Measurements from ENCODE around the gene PWP1.
"Not testable (repeated sequence)": the region's sequence is repeated elsewhere in the genome, so short reads cannot be mapped to it uniquely, and the experiment has no call there.

PWP1 gene

GRCh38 chr12:107666009-107666408 is 19.6 kb upstream of the PWP1 start:
- no peak for DNase-seq (ENCODE audit: low read depth)

DNA sequence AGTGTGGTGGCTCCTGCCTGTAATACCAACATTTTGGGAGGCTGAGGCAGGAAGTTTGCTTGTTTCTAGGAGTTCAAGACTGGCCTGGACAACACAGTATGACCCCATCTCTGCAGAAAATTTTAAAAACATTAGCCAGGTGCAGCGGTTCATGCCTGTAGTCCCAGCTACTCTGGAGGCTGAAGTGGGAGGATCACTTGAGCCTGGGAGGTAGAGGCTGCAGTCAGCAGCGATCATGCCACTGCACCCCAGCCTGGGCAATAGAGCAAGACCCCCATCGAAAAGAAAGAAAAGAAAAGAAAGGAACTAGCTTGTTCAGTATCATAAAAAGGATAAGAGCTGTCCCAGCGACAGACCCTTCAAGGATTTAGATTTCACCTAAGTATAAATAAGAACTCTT is 18.1 kb upstream of the PWP1 start:
- H3K4me3 ChIP-seq (ENCODE audit: low read depth, low read length), result no peak overlapping the region
- DNase-seq (ENCODE audit: low read depth), result no peak

More at GRCh38 chr12:107666009-107666408, 19.6 kb upstream of the PWP1 start:
- H3K4me3 ChIP-seq (ENCODE audit: low read depth, low read length), result no peak overlapping the region

DNA sequence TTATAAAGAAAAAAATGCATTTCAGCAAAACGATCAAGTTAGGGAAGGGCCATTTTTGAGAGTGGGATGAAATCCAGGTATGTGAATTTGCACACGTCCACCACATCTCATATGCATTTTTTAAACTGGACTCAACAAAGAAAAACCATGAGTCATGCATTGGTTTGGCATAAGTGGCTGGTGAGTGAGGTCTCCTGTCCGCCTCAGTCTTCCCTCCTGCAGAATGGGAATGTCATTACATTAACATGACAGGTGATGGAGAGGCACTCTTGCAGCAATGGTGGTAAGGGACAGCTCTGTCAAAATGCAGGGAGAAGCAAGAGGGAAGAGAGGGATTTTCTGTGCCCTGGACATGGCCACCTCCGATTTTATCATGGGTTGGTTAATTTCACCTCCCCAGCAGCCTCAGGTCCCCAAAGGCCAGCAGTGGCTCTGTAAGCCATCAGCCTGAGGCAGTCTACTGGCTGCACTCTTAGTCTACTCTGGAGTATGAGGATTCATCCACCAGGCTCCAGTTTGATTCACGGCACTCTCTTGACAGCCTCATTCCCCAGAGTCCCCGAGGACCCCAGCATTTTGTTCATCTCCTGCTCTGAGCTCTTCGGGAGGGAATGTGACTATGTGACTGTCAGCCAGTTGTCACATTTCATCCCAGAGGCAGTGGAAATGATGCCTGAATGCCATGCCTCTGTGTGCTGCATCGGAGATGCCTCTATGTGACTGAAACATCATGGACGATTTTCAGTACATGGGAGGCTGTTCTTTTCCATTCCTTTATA is 17.1 kb upstream of the PWP1 start:
- DNase-seq (ENCODE audit: low read depth), result no peak
- H3K4me3 ChIP-seq (ENCODE audit: low read depth, low read length), result no peak overlapping the region

DNA sequence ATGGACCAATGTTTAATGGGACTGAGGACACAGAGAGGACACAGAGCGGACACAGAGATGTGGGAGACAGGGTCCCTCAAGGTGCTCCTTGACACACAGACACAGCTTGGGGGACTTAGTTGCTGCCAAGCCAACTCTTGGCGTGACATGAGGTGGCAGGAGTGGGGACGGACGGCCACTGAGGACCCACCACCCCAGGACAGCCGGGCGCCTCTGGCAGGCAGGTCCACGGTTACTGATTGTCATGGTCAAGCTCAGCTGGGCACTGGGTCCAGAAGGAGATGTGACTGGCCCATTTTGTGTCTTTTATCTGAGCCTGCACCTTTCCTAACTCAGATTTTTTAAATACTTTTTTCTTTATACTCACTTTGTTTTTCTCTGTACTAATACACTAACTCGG is 15.7 kb upstream of the PWP1 start:
- H3K4me3 ChIP-seq (ENCODE audit: low read depth, low read length), result no peak overlapping the region

GRCh38 chr12:107670999-107671643 is 14.5 kb upstream of the PWP1 start:
- no peak overlapping the region for H3K4me3 ChIP-seq (ENCODE audit: low read depth, low read length)
- DNase-seq (ENCODE audit: low read depth), result no peak

More for the DNA sequence above, 15.7 kb upstream of the PWP1 start:
- DNase-seq (ENCODE audit: low read depth), result no peak

- H3K4me3 ChIP-seq (ENCODE audit: low read depth, low read length), result no peak overlapping the region
- no peak for DNase-seq (ENCODE audit: low read depth)
Measured at GRCh38 chr12:107677671-107678070, 7.9 kb upstream of the PWP1 start.

DNA sequence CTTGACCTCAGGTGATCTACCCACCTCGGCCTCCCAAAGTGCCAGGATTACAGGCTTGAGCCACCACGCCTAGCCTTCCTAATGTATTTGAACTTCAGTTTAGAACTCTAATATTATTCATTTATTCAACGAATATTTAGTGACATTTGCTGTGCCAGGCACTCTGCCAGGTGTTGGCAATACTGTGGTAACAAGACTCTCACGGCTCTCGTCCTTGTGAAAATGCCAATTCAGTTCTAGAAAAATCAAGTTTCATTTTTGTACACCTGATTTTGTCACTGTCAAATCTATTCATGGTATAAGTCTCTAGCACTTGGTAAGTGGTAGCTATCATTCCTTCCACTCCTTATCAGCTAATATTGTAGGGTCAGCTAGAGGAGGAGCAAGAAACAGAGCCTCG is 6.3 kb upstream of the PWP1 start:
- no peak for DNase-seq (ENCODE audit: low read depth)
- H3K4me3 ChIP-seq (ENCODE audit: low read depth, low read length), result no peak overlapping the region

GRCh38 chr12:107681455-107681835 is 4.2 kb upstream of the PWP1 start:
- H3K4me3 ChIP-seq (ENCODE audit: low read depth, low read length), result no peak overlapping the region
- DNase-seq (ENCODE audit: low read depth), result no peak

DNA sequence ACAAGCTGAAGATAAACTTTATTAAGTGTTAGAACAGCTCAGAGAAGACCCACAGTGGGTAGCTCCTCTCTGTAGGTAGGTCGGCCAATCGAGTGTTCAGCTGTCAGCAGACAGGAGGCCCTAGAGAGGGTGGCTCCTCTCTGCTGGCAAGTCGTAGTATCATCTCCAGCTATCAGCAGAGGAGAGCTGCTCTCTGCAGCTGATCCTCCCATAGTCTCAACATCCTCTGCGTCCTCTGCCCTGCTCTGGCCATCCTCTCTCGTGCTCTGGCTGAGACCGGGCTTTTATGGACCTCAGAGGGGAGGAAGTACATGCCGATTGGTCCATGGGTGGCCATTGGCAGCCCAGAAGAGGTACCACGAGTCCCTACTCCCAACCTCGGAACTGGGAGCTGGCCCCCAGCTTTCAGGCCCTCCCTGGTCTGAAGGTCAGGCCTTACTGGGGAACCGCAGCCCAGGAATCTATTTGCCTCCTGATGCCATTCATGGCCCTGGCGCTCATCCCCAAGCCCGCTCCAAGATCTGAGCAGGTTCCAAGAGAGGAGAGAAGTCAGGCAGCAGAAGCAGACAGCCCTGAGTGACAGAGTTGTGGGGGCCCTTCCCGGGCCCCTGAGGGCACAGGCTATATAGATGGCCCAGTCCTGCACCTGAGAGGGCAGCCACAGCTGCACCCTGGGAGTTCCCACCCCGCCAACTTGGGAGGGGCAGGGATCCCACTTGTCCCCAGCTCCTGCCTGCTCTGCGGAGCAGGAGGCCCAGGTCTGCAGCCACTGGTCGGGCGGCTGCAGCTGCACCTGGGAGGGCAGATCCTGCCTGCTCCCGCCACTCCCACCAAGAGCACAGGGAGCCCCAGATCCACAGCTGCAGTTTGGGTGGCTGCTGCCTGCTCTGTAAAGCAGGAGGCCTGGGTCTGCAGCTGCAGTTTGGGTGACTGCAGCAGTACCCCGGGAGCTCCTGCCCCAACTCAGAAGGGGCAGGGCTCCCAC is 3.5 kb upstream of the PWP1 start:
- no peak overlapping the region for H3K4me3 ChIP-seq (ENCODE audit: low read depth, low read length)
- DNase-seq (ENCODE audit: low read depth), result no peak

DNA sequence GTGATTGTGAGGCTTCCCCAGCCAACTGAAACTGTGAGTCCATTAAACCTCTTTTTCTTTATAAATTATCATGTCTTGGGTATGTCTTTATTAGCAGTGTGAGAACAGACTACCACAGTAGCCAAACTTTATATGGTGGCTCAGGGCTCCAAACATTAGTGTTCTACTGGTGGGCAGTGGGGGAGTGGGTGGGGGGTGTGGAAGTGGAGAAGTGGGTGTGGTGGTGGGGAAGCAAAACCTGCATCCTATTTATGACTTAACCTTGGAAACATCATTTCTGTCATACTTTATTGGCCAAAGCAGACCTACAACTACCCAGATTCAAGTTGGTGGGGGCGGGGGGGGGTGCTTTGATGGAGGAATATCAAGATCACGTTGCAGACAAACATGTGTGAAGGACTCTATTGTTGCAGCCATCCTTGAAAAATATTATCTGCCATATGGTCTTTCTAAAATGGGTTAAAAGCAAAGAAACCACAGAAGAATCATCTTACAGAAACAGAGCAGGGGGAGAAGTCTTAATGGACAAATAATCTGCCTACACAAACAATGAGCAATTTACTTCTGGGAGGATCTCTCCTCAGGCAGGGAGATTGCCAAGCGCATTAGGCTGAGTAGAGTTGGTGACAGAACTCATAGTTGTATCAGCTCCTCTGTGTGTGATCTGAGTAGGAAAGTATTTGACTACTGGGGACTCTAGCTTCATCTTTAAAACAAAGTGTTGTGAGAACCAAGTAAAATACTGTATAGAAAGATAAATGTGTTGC is 1.4 kb upstream of the PWP1 start:
- H3K4me3 ChIP-seq (ENCODE audit: low read depth, low read length), result no peak overlapping the region
- peak; percentile 24 for DNase-seq (ENCODE audit: low read depth)

DNA sequence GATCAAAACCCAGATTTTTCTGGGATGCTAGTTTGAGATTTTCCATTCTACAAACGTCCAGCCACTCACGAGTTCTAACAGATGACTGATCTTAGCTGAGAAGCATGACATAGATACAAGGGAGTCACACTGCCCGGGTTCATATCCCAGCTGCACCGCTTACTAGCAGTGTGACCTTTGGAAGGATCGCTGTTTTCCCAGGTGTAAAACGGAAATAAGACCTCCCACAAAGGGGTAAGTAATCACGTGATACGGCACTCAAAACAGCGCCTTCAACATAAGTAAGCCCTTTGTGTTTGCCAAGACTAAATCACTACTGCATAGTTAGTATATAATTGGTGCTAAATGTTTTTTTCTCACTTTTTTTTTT is 624 bp upstream of the PWP1 start:
- H3K4me3 ChIP-seq (ENCODE audit: low read depth, low read length), result peak overlapping the region; percentile 99
- no peak for DNase-seq (ENCODE audit: low read depth)

GRCh38 chr12:107695772-107696171 is 10.2 kb downstream of the PWP1 start:
- DNase-seq (ENCODE audit: low read depth); H3K4me3 ChIP-seq (ENCODE audit: low read depth, low read length): not testable (repeated sequence)

DNA sequence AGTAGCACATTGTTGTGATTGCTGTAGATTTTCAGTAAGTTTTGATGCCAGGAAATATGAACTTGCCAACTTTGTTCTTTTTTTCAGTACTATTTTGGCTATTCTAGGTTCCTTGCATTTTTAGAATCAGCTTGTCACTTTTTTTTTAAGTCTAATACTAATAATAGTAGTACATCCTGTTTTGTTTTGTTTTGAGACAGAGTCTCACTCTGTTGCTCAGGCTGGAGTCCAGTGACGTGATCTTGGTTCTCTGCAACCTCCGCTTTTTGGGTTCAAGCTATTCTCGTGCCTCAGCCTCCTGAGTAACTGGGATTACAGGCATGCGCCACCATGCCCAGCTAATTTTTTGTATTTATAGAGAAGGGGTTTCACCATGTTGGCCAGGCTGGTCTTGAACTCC is 16.5 kb downstream of the PWP1 start:
- no peak for DNase-seq (ENCODE audit: low read depth)

DNA sequence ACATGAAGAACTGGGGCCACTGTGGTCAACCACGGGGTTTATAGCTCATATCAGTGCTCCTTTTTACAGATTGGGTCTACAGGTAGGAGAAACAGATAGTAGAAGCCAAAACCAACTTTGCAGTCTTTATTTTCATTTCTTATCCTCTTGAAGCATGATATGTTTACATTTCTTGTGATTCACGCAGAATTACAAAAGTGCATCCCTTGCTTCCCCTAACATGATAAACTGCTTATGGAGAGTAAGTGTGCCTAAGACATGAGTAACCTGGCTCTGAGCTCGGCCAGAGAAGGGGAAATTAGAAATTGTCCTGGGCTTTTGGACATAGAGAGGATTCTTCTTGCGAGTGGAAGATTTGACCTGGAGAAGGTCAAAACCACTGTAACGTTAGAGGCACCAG is 18.4 kb downstream of the PWP1 start:
- H3K4me3 ChIP-seq (ENCODE audit: low read depth, low read length), result no peak overlapping the region
- DNase-seq (ENCODE audit: low read depth), result no peak

More for the DNA sequence above, 16.5 kb downstream of the PWP1 start:
- no peak overlapping the region for H3K4me3 ChIP-seq (ENCODE audit: low read depth, low read length)

- DNase-seq (ENCODE audit: low read depth), result not testable (repeated sequence)
Measured at GRCh38 chr12:107705522-107705921, 19.9 kb downstream of the PWP1 start.

GRCh38 chr12:107715780-107716179 is 30.2 kb downstream of the PWP1 start:
- DNase-seq (ENCODE audit: low read depth), result no peak
- H3K4me3 ChIP-seq (ENCODE audit: low read depth, low read length), result no peak overlapping the region

More at GRCh38 chr12:107705522-107705921, 19.9 kb downstream of the PWP1 start:
- not testable (repeated sequence) for H3K4me3 ChIP-seq (ENCODE audit: low read depth, low read length)

GRCh38 chr12:107718606-107719005 is 33.0 kb downstream of the PWP1 start:
- no peak overlapping the region for H3K4me3 ChIP-seq (ENCODE audit: low read depth, low read length)
- DNase-seq (ENCODE audit: low read depth), result no peak

DNA sequence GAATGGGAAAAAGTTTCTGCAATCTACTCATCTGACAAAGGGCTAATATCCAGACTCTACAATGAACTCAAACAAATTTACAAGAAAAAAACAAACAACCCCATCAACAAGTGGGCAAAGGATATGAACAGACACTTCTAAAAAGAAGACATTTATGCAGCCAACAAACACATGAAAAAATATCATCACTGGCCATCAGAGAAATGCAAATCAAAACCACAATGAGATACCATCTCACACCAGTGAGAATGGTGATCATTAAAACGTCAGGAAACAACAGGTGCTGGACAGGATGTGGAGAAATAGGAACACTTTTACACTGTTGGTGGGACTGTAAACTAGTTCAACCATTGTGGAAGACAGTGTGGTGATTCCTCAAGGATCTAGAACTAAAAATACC is 41.7 kb downstream of the PWP1 start:
- not testable (repeated sequence) for DNase-seq (ENCODE audit: low read depth)

GRCh38 chr12:107727742-107728141 is 42.1 kb downstream of the PWP1 start:
- DNase-seq (ENCODE audit: low read depth); H3K4me3 ChIP-seq (ENCODE audit: low read depth, low read length): not testable (repeated sequence)

More for the DNA sequence above, 41.7 kb downstream of the PWP1 start:
- not testable (repeated sequence) for H3K4me3 ChIP-seq (ENCODE audit: low read depth, low read length)
